Measurements from ENCODE around the gene DDX1. TPM values are rescaled to one million over a fixed set of nuclear protein-coding genes. Genes with fewer than 3 reads are reported as not detected.

DDX1 gene
- total and polyA plus RNA-seq, 8 donors, result 26.8 to 98.2 (median 54.7) TPM

- no peaks in the 10 kb centered on the region for H3K27me3 ChIP-seq
- no peak overlapping the region for H3K4me3 ChIP-seq
- H3K4me1 ChIP-seq, result peaks cover 0 to 6% (median 0%) of the 10 kb centered on the region in 4 donors
- H3K9me3 ChIP-seq, result no peaks in the 10 kb centered on the region
- intact Hi-C loops (cut with DNase I; ENCODE audit: low total_unique reads), result no loop called here
- no peak for DNase-seq
- peaks cover 36 to 77% (median 71%) of the 10 kb centered on the region in 4 donors for H3K36me3 ChIP-seq
- H3K27ac ChIP-seq, result no peak overlapping the region
- TF ChIP-seq POLR2AphosphoS5 (IDR thresholded peaks at IDR 0.05) (no peak), EP300 (IDR thresholded peaks at IDR 0.05) (no peak), POLR2A (IDR thresholded peaks at IDR 0.05) (no peak), CTCF (IDR thresholded peaks at IDR 0.05) (no peak)
- 94 to 97% (median 96%) methylated on average over 10 of the region's 10 CpGs for WGBS, 5 donors
These were observed 22.2 kb downstream of the DDX1 start for GRCh38 chr2:15613736-15614429.

- TF ChIP-seq POLR2AphosphoS5 (IDR thresholded peaks at IDR 0.05) (no peak), CTCF (IDR thresholded peaks at IDR 0.05) (no peak), EP300 (IDR thresholded peaks at IDR 0.05) (no peak), POLR2A (IDR thresholded peaks at IDR 0.05) (no peak)
- intact Hi-C loops (cut with DNase I; ENCODE audit: low total_unique reads), result no loop called here
- Histone ChIP-seq H3K27me3 (no peaks in the 10 kb centered on the region), H3K36me3 (peaks cover 33 to 77% (median 71%) of the 10 kb centered on the region in 4 donors), H3K9me3 (no peaks in the 10 kb centered on the region), H3K4me3 (no peak overlapping the region), H3K4me1 (peaks cover 0 to 6% (median 0%) of the 10 kb centered on the region in 4 donors), H3K27ac (no peak overlapping the region)
- WGBS, 5 donors, result 84 to 87% (median 86%) methylated on average over 6 of the region's 6 CpGs
- no peak for DNase-seq
These were observed 23.1 kb downstream of the DDX1 start for GRCh38 chr2:15614545-15615300.

- no peak for DNase-seq
- H3K36me3 ChIP-seq, result peaks cover 31 to 77% (median 71%) of the 10 kb centered on the region in 4 donors
These were observed 23.7 kb downstream of the DDX1 start for GRCh38 chr2:15615301-15615920.

More at GRCh38 chr2:15615301-15615920, 23.7 kb downstream of the DDX1 start:
- no peak overlapping the region for H3K4me3 ChIP-seq
- H3K27ac ChIP-seq, result no peak overlapping the region
- H3K9me3 ChIP-seq, result no peaks in the 10 kb centered on the region
- intact Hi-C loops (cut with DNase I; ENCODE audit: low total_unique reads), result no loop called here
- H3K4me1 ChIP-seq, result peaks cover 0 to 6% (median 0%) of the 10 kb centered on the region in 4 donors
- 77 to 85% (median 79%) methylated on average over 3 of the region's 3 CpGs for WGBS, 5 donors
- no peak for TF ChIP-seq EP300 (IDR thresholded peaks at IDR 0.05)
- no peak for TF ChIP-seq POLR2AphosphoS5 (IDR thresholded peaks at IDR 0.05)
- no peak for TF ChIP-seq POLR2A (IDR thresholded peaks at IDR 0.05)
- TF ChIP-seq CTCF (IDR thresholded peaks at IDR 0.05), result no peak
- no peaks in the 10 kb centered on the region for H3K27me3 ChIP-seq
